Measurements from ENCODE around the gene AIF1L. TPM values are rescaled to one million over a fixed set of nuclear protein-coding genes. Genes with fewer than 3 reads are reported as not detected.

The AIF1L gene
- polyA plus RNA-seq, 1 donor (not counting 4 experiments of a cell fraction or from before 2014, with no cell fraction given), result 1.5 TPM

- FAIRE-seq (no peak), DNase-seq (ENCODE audit: low read depth, low spot score) (no peak)
- Histone ChIP-seq H3K27ac (ENCODE audit: control insufficient read depth, insufficient read depth, low read length) (no peak overlapping the region), H4K20me1 (ENCODE audit: control insufficient read depth, extremely low read depth, insufficient read depth, low read length) (no peaks in the 10 kb centered on the region), H3K36me3 (ENCODE audit: control insufficient read depth in 2 of 2, extremely low read depth in 1 of 2, insufficient read depth in 2 of 2, low read length in 2 of 2) (no peaks in the 10 kb centered on the region), H3K4me3 (ENCODE audit: control insufficient read depth in 2 of 3, extremely low read depth in 1 of 3, insufficient read depth in 2 of 3, low read depth in 1 of 3, low read length in 3 of 3) (no peak overlapping the region), H3K9me1 (ENCODE audit: control insufficient read depth, extremely low read depth, insufficient read depth, low read length) (no peaks in the 10 kb centered on the region), H3K9ac (ENCODE audit: control insufficient read depth, extremely low read depth, insufficient read depth, low read length) (no peak overlapping the region), H3K79me2 (ENCODE audit: control insufficient read depth, insufficient read depth, low read length) (no peaks in the 10 kb centered on the region), H3K9me3 (ENCODE audit: control insufficient read depth, low read depth, low read length) (no peaks in the 10 kb centered on the region), H3K4me1 (ENCODE audit: control insufficient read depth, extremely low read depth, insufficient read depth, low read length) (peaks cover 7% of the 10 kb centered on the region), H3K4me2 (ENCODE audit: control insufficient read depth, extremely low read depth, insufficient read depth, low read depth, low read length) (no peak overlapping the region), H2AFZ (ENCODE audit: control insufficient read depth, low read length) (no peak overlapping the region), H3K27me3 (ENCODE audit: control insufficient read depth, extremely low read depth, insufficient read depth, low read length) (no peaks in the 10 kb centered on the region)
- no peak for TF ChIP-seq EZH2 (IDR thresholded peaks at IDR 0.05; ENCODE audit: low read length)
- TF ChIP-seq CTCF (optimal IDR thresholded peaks at IDR 0.05 in 1 of 3, IDR thresholded peaks at IDR 0.05 in 1 of 3, conservative IDR thresholded peaks at IDR 0.05 in 1 of 3; ENCODE audit: extremely low read depth in 1 of 3, insufficient read depth in 2 of 3, low read length in 3 of 3), result no peak
- dilution Hi-C loops (cut with MboI; ENCODE audit: extremely low pct_ligation_motif_present, low sequenced_read_pairs), result no loop called here
These were observed 11.4 kb downstream of the AIF1L start for GRCh38 chr9:131107760-131108159.

- Histone ChIP-seq H4K20me1 (ENCODE audit: control insufficient read depth, extremely low read depth, insufficient read depth, low read length) (no peaks in the 10 kb centered on the region), H3K79me2 (ENCODE audit: control insufficient read depth, insufficient read depth, low read length) (no peaks in the 10 kb centered on the region), H3K9me1 (ENCODE audit: control insufficient read depth, extremely low read depth, insufficient read depth, low read length) (no peaks in the 10 kb centered on the region), H3K27ac (ENCODE audit: control insufficient read depth, insufficient read depth, low read length) (no peak overlapping the region), H3K27me3 (ENCODE audit: control insufficient read depth, extremely low read depth, insufficient read depth, low read length) (no peaks in the 10 kb centered on the region), H3K9me3 (ENCODE audit: control insufficient read depth, low read depth, low read length) (no peaks in the 10 kb centered on the region), H3K9ac (ENCODE audit: control insufficient read depth, extremely low read depth, insufficient read depth, low read length) (no peak overlapping the region), H3K4me3 (ENCODE audit: control insufficient read depth in 2 of 3, extremely low read depth in 1 of 3, insufficient read depth in 2 of 3, low read depth in 1 of 3, low read length in 3 of 3) (no peak overlapping the region), H3K36me3 (ENCODE audit: control insufficient read depth in 2 of 2, extremely low read depth in 1 of 2, insufficient read depth in 2 of 2, low read length in 2 of 2) (no peaks in the 10 kb centered on the region), H2AFZ (ENCODE audit: control insufficient read depth, low read length) (no peak overlapping the region), H3K4me1 (ENCODE audit: control insufficient read depth, extremely low read depth, insufficient read depth, low read length) (peaks cover 9% of the 10 kb centered on the region), H3K4me2 (ENCODE audit: control insufficient read depth, extremely low read depth, insufficient read depth, low read depth, low read length) (no peak overlapping the region)
- no peak for DNase-seq (ENCODE audit: low read depth, low spot score)
- FAIRE-seq, result no peak
- TF ChIP-seq CTCF (optimal IDR thresholded peaks at IDR 0.05 in 1 of 3, IDR thresholded peaks at IDR 0.05 in 1 of 3, conservative IDR thresholded peaks at IDR 0.05 in 1 of 3; ENCODE audit: extremely low read depth in 1 of 3, insufficient read depth in 2 of 3, low read length in 3 of 3), result no peak
- TF ChIP-seq EZH2 (IDR thresholded peaks at IDR 0.05; ENCODE audit: low read length), result no peak
- dilution Hi-C loops (cut with MboI; ENCODE audit: extremely low pct_ligation_motif_present, low sequenced_read_pairs), result no loop called here
These were observed 15.0 kb downstream of the AIF1L start for GRCh38 chr9:131111186-131111853.
